ENCODE results near the gene MYO9A. TPM values are rescaled to one million over a fixed set of nuclear protein-coding genes. Genes with fewer than 3 reads are reported as not detected.
"Not testable (repeated sequence)": the region's sequence is repeated elsewhere in the genome, so short reads cannot be mapped to it uniquely, and the experiment has no call there.

The MYO9A gene
- total RNA-seq, 1 donor from 2014 or later, result 38.5 TPM

DNA sequence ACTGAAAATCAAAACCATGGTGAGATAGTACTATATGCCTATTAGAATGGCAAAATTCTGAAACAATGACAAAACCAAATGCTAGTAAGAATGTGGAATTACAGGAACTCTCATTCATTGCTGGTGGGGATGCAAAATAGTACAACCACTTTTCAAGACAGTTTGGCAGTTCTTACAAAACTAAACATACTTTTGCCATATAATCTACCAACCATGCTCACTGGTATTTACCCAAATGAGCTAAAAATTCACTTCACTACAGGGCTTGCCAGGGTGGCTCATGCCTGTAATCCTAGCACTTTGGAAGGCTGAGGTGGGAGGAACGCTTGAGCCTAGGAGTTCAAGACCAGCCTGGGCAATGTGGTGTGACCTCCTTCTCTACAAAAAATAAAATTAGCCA, 40.0 kb downstream of the MYO9A start:
- Histone ChIP-seq H4K20me1 (ENCODE audit: low read depth) (no peaks in the 10 kb centered on the region), H2AFZ (replicated peaks) (no peak overlapping the region), H3K4me1 (no peaks in the 10 kb centered on the region), H3K27me3 (no peaks in the 10 kb centered on the region), H3K36me3 (no peaks in the 10 kb centered on the region), H3K9ac (no peak overlapping the region), H3K4me3 (no peak overlapping the region), H3F3A (ENCODE audit: low read depth) (no peaks in the 10 kb centered on the region), H3K4me2 (no peak overlapping the region), H3K9me3 (ENCODE audit: low read depth) (no peaks in the 10 kb centered on the region), H3K79me2 (ENCODE audit: low read depth) (peaks cover 4% of the 10 kb centered on the region), H3K27ac (no peak overlapping the region)
- H3K4me1 Mint-ChIP-seq, result no peaks in the 10 kb centered on the region
- H3K36me3 Mint-ChIP-seq, result no peaks in the 10 kb centered on the region
- peaks cover 2% of the 10 kb centered on the region for H3K27me3 Mint-ChIP-seq (ENCODE audit: insufficient read depth, low read depth)
- TF ChIP-seq EZH2phosphoT487 (IDR thresholded peaks at IDR 0.05), result no peak
- TF ChIP-seq, protein P1, sequence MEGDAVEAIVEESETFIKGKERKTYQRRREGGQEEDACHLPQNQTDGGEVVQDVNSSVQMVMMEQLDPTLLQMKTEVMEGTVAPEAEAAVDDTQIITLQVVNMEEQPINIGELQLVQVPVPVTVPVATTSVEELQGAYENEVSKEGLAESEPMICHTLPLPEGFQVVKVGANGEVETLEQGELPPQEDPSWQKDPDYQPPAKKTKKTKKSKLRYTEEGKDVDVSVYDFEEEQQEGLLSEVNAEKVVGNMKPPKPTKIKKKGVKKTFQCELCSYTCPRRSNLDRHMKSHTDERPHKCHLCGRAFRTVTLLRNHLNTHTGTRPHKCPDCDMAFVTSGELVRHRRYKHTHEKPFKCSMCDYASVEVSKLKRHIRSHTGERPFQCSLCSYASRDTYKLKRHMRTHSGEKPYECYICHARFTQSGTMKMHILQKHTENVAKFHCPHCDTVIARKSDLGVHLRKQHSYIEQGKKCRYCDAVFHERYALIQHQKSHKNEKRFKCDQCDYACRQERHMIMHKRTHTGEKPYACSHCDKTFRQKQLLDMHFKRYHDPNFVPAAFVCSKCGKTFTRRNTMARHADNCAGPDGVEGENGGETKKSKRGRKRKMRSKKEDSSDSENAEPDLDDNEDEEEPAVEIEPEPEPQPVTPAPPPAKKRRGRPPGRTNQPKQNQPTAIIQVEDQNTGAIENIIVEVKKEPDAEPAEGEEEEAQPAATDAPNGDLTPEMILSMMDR (IDR thresholded peaks at IDR 0.05), result no peak
- TF ChIP-seq EZH2 (IDR thresholded peaks at IDR 0.05), result no peak
- no peak overlapping the region for H3K27ac Mint-ChIP-seq
- no peak overlapping the region for H3K4me3 Mint-ChIP-seq
- H3K9me3 Mint-ChIP-seq, result peaks cover 2% of the 10 kb centered on the region
- no peak for DNase-seq (ENCODE audit: low spot score)

DNA sequence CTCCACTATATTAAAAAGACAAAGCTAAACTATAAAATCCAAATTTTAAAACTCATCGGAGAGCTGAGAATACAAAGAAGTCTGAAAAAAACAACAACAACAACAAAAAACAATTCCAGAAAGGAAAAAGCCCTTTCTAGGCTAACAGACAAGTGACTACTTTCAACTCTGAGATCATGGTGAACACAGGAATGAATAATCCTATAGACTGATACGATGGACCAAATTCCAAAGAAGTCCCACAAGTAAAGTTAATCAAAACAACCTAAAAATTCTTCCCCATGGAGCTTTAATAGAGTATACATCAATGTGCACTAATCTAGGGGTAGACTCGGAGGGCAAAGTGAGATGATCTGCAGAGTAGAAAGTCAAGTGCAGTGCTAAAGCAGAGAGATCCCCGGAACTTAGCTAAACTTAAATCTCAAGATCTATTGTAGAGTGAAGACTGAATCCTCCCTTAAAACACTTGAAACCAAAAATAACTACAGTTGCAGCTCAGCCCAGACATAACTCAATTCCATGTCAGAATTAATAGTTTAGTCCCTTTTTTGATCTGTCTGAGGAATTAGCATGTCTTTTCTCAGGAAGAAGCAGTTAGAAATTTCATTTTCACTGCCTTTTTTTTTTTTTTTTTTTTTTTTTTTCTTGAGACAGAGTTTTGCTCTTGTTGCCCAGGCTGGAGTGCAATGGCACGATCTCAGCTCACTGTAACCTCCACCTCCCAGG, 43.5 kb downstream of the MYO9A start:
- no peaks in the 10 kb centered on the region for H3F3A ChIP-seq (ENCODE audit: low read depth)
- peaks cover 9% of the 10 kb centered on the region for H3K79me2 ChIP-seq (ENCODE audit: low read depth)
- no peaks in the 10 kb centered on the region for H3K9me3 ChIP-seq (ENCODE audit: low read depth)
- H3K27ac Mint-ChIP-seq, result no peak overlapping the region
- H2AFZ ChIP-seq (replicated peaks), result no peak overlapping the region
- H3K4me3 Mint-ChIP-seq, result no peak overlapping the region
- H3K27ac ChIP-seq, result no peak overlapping the region
- peaks cover 2% of the 10 kb centered on the region for H3K27me3 Mint-ChIP-seq (ENCODE audit: insufficient read depth, low read depth)
- TF ChIP-seq, protein P1 (IDR thresholded peaks at IDR 0.05), result no peak
- no peaks in the 10 kb centered on the region for H3K36me3 Mint-ChIP-seq
- peaks cover 2% of the 10 kb centered on the region for H3K9me3 Mint-ChIP-seq
- H3K4me1 Mint-ChIP-seq, result peaks cover 5% of the 10 kb centered on the region
- H4K20me1 ChIP-seq (ENCODE audit: low read depth), result no peaks in the 10 kb centered on the region
- H3K27me3 ChIP-seq, result no peaks in the 10 kb centered on the region
- no peak overlapping the region for H3K9ac ChIP-seq
- no peak overlapping the region for H3K4me3 ChIP-seq
- no peaks in the 10 kb centered on the region for H3K4me1 ChIP-seq
- no peaks in the 10 kb centered on the region for H3K36me3 ChIP-seq
- DNase-seq (ENCODE audit: low spot score), result no peak
- no peak overlapping the region for H3K4me2 ChIP-seq

DNA sequence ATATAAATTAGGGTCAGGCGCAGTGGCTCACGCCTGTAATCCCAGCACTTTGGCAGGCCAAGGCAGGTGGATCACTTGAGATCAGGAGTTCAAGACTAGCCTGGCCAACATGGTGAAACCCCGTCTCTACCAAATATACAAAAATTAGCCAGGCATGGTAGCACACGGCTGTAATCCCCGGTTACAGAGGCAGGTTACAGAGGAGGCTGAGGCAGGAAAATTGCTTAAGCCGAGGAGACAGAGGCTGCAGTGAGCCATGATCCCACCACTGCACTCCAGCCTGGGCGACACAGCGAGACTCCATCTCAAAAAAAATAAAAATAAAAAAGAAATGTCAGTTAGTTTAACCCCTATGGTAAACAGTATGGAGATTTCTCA, 46.5 kb downstream of the MYO9A start:
- not testable (repeated sequence) for H3K9me3 Mint-ChIP-seq; H3K4me1 ChIP-seq; H3K36me3 ChIP-seq; H4K20me1 ChIP-seq (ENCODE audit: low read depth); H3K4me3 ChIP-seq; H3K27ac Mint-ChIP-seq; H3K9me3 ChIP-seq (ENCODE audit: low read depth); H3K79me2 ChIP-seq (ENCODE audit: low read depth); H3K4me3 Mint-ChIP-seq; H3F3A ChIP-seq (ENCODE audit: low read depth); H3K36me3 Mint-ChIP-seq; H3K27ac ChIP-seq; H3K27me3 Mint-ChIP-seq (ENCODE audit: insufficient read depth, low read depth); H3K27me3 ChIP-seq; DNase-seq (ENCODE audit: low spot score); H3K4me2 ChIP-seq; H3K4me1 Mint-ChIP-seq; H3K9ac ChIP-seq; H2AFZ ChIP-seq (replicated peaks)

DNA sequence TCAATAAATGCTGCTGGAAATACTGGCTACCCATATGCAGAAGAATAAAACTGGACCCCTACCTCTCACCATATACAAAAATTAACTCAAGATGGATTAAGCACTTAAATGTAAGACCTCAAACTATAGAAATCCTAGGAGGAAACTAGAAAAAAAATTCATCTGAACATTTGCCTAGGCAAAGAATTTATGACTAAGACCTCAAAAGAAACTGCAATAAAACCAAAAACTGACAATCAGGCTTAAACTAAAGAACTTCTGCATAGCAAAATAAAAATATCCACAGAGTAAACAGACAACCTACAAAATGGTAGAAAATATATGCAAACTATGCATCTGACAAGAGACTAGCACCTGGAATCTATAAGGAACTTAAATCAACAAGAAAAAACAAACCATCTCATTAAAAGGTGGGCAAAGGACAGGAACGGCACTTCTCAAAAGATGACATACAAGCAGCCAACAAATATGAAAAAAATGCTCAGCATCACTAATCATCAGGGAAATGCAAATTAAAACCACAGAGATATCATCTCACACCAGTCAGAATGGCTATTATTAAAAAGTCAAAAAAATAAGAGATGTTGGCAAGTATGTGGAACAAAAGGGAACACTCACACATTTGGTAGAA, 47.0 kb downstream of the MYO9A start:
- peaks cover 2% of the 10 kb centered on the region for H3K9me3 Mint-ChIP-seq

More for the DNA sequence above, 47.0 kb downstream of the MYO9A start:
- H3K79me2 ChIP-seq (ENCODE audit: low read depth), result peaks cover 5% of the 10 kb centered on the region
- DNase-seq (ENCODE audit: low spot score), result no peak
- H3K27ac ChIP-seq, result no peak overlapping the region
- H3K27me3 ChIP-seq, result no peaks in the 10 kb centered on the region
- H3K36me3 Mint-ChIP-seq, result peaks cover 2% of the 10 kb centered on the region
- no peaks in the 10 kb centered on the region for H3K36me3 ChIP-seq
- H3F3A ChIP-seq (ENCODE audit: low read depth), result no peaks in the 10 kb centered on the region
- H3K4me1 ChIP-seq, result no peaks in the 10 kb centered on the region
- no peak overlapping the region for H3K9ac ChIP-seq
- H2AFZ ChIP-seq (replicated peaks), result no peak overlapping the region
- TF ChIP-seq EZH2phosphoT487 (IDR thresholded peaks at IDR 0.05) (no peak), EZH2 (IDR thresholded peaks at IDR 0.05) (no peak)
- TF ChIP-seq, protein P1 (IDR thresholded peaks at IDR 0.05), result no peak
- H3K27me3 Mint-ChIP-seq (ENCODE audit: insufficient read depth, low read depth), result peaks cover 2% of the 10 kb centered on the region
- H3K4me2 ChIP-seq, result no peak overlapping the region
- H3K4me1 Mint-ChIP-seq, result peaks cover 7% of the 10 kb centered on the region
- H3K4me3 Mint-ChIP-seq, result no peak overlapping the region
- peak overlapping the region; percentile 26 for H3K27ac Mint-ChIP-seq
- no peak overlapping the region for H3K4me3 ChIP-seq
- H4K20me1 ChIP-seq (ENCODE audit: low read depth), result no peaks in the 10 kb centered on the region
- no peaks in the 10 kb centered on the region for H3K9me3 ChIP-seq (ENCODE audit: low read depth)

Data from neural progenitor cell (in vitro differentiated cells).